Activated CD4-positive, alpha-beta T cell treated with anti-CD3 and anti-CD28 coated beads for 24 hours (primary cell): Measurements from ENCODE around the gene SLC8A1.

Experiments used
- DNase-seq, 2 donors: peaks; one replicate each; pipeline ENCODE4 v3.0.0-alpha.2; 2020; ENCODE audit warnings: low read depth in 2 of 2

The SLC8A1 gene

DNA sequence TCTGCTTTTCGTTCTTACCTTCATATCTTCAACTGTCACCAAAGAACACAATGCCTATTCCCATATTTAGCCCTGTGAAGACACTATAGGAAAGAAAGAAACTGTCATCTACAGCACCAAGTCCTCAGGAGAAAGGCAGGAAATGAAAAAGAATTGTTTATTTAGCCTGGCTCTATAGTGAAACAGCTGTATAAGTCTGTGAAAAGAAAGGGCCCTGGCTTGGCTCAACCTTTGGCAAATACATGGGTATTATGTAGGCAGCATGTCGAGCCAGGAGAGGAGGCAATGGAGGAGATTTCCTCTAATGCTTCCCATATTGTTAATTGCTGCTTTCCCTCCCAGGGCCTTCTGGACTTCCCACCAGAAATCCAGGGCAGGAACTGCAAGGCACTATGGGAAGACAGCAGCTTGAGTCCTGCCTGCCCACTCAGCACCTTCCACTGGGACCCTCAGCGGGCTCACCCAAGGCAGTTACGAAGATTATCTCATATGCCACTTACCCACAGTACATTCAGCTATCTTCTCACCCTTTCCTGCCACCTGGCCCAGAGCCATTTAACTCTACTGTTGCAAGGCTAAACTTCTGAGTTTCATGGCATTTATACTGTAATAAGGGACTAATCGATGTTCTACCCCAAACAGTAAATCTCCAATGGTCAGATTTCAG, 30.1 kb downstream of the SLC8A1 start:
- no peak for DNase-seq

DNA sequence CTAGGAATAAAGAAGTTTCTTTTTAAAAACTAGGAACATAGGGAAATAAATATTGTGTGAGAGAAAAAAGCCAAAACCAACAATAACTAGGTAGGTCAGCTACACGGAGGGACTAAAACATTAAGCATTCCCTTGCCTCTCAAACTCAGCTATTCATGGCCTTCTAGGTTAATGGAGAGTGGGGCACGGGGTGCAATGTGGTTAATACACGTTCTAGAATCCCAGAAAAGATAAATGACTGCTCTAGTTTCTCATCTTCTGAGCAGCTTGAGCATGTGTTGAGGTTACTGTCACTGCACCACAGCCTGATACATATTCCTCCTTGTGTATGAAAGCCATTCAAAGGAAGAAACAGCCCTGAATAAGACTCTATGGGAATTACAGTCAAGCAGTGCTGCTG, 31.4 kb downstream of the SLC8A1 start:
- no peak for DNase-seq

DNA sequence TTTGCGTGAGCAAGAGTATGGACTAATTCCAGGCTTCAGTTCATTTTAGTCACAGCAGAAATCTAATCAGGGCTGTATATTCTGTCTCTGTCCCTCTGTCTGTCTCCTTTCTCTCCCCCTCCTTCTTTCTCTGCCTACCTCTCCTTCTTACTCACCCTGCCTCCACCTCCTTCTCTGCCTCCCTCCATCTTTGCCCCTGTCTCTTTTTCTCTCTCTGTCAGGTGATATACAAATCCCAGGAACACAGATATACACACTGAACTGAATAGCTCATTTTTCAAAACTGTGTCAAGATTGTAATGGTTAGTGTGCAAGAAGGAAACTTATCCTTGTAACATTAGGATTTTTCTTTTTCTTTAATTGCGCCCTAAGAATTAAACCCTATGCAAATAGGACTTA, 32.5 kb downstream of the SLC8A1 start:
- no peak for DNase-seq

DNA sequence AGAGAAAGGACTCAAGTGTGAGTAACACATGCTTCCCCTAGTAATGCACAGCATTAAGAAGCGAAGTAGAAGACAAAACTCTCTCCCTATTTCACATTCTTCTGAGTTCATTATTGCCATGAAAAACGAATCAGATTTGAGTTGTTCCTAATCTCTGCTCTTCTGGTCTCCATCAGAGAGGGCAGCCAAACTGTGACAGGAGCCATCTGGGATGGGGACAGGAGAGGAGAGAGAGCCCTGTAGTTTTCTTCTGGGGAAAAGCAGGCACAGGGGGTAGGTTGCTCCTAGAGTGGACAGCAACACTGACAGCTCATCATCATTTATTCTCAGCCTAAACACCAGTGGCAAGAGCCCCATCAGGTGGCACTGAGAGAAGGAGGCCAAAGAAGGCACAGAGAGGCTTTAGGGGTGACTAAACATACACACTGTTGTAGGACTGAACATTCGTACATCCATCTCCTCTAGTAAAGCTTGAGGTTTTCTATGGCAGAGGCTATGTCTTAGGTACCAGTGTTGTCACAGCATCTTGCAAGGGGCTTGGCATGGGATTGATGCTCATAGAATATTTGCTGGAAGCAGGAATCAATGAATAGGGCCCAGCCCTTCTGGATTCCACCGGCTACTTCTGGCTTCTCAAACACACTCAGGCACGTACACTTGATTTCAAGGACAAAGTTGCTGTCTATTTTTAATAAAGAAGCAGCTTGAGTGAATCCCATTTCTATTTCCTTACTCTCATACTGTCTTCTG, 33.1 kb downstream of the SLC8A1 start:
- no peak for DNase-seq

DNA sequence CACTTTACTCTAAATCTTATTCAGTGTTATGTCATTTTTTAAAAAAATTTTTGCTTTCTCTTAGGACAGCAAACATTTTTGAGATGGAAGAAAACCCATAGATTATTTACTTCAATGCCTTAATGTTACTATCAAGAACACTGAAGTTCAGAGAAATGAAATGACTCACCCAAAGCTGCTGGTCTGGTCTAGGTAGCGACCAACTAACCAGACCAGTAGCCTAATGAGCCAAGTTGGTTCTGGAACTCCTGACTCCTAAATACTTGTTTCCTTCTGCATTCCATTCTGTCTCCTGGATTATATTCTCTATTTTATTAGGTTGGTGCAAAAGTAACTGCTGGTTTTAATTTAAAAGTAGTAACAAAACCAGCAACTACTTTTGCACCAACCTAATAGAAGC, 35.4 kb downstream of the SLC8A1 start:
- no peak for DNase-seq

DNA sequence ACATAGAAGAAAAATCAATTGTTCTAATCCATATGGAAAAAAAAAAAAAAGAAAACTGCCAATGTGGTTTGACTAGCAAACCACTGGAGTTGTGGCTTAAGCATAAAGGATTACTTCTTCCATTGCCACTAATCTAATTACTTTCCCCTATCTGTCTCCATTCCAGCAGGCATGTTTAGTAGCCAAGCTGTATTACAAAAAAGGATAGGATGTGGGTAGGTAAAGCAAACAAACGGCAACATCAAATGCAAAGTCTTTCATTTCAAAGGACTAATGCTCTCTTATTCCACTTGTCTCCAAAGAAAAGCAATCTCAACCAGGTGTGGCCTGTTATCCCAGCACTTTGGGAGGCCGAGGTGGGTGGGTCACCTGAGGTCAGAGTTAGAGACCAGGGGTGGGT, 36.5 kb downstream of the SLC8A1 start:
- DNase-seq, result no peak

DNA sequence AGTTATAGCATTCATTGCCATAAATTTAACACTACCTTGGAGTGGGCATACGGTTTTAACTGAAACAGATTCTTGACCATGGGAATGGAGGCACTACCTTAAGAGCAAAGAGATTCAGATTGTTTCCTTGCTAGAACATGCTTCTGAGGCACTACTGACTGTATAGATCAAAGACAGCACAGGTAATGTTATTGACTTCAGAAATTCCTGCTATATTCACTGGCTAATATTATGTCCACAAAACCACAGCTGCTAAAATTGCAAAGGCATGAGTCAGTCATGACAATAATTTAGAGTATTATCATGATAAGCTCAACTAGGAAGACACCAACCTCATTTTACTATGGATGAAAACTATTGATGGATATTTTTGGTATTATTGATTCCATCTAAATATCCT, 39.4 kb downstream of the SLC8A1 start:
- DNase-seq, result no peak

DNA sequence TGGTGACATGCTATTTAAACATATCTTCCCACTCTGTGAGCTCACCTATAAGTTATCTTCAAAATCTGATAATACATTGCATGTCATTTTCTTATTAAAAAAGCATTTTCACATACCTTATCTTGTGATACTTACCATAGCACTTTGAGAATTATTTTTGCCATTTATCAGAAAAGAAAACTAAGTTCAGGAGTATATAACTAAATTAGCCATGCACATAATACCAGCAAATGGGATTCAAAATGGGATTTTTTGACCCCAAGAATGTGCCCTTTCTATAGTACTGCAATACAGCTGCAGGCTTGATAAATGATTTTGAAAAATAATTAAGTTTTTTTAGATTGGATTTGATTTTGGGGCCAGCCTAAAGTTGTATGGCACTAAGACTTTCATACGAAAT, 41.2 kb downstream of the SLC8A1 start:
- DNase-seq, result no peak

DNA sequence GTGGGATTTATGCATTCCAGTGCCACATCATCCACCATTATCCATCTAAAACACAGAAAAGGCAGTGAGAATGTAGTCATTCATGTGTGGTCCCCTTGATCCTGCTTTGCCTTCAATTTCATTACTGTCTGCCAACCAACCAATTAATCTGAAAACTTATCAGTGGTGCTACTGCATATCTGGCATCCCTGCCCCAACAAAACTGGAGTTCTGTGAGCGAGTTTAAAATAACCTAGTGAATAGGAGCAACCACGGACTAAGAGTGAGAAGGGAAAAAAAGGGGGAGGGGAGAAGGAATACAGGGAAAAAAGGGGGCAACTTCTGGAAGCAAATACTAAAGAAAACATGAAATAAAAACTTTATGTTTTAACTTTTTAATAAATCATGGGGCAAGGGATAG, 42.2 kb downstream of the SLC8A1 start:
- no peak for DNase-seq

DNA sequence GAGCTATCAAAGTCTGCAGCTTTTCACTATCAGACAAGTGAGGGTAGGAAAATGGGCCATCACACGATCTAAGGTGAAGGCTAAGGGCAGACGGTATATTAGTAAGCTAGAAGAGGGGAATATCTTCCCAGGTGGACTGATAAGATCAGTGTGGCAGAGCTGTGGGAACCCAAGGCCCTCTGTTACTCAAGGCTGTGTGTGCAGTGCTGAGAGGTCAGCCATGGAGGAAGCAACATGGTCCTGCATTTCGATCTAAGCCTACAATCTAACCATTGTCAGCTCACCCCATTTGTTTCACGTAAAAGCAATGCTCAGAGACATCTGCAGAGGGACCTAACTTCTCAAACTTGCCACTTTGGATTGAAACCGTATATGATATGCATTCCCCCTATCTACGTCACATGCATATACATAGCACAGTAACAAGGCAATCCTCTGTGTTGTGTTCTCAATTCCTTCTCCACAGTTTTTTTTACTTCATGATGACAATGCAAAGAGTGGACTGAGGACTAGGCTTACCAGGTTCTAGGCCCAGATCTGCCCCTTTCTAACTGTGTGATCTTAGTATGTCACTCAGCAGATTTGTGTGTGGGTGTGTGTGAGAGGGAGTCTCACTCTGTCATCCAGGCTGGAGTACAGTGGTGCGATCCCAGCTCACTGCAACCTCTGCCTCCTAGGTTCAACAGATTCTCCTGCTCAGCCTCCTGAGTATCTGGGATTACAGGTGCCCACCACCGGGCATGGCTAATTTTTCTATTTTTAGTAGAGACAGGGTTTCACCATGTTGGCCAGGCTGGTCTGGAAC, 45.2 kb downstream of the SLC8A1 start:
- DNase-seq, result no peak

DNA sequence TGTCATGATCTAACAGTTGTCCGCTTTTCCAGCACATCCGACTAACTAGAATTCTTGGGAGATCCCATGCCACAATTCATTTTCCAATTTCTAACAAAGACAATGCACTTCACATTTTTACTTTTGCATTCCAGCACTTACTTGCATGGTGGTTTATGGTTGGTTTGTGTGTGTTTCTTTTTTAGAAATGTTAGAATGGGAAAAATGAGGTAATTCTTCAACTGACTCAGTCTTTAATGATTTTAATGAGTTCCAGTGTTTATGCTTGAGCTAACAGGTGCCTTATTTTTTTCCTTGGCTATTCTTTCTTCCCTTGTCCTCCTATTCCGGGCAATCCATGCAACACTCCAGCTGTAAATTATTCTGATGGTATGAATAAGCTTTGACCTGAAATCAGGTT, 46.4 kb downstream of the SLC8A1 start:
- no peak for DNase-seq

DNA sequence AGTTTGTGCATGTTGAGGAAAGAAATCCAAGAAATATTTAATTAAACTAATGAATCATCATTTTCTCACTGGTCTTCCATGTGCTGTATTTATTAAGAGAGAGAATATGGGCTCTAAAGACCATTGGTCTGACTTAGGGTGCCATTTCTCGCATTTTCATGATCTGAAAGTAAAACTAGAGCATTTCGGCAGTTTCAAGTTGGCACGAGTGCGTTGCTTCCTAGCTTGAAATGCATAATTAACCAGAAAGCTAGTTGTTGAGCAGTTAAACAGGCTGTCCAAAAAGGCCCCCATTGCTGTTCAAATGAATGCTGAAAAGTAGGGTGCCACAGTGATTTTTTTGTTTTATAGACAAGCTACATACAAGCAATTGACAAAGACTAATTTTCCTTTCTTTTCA, 47.4 kb downstream of the SLC8A1 start:
- DNase-seq, result no peak

DNA sequence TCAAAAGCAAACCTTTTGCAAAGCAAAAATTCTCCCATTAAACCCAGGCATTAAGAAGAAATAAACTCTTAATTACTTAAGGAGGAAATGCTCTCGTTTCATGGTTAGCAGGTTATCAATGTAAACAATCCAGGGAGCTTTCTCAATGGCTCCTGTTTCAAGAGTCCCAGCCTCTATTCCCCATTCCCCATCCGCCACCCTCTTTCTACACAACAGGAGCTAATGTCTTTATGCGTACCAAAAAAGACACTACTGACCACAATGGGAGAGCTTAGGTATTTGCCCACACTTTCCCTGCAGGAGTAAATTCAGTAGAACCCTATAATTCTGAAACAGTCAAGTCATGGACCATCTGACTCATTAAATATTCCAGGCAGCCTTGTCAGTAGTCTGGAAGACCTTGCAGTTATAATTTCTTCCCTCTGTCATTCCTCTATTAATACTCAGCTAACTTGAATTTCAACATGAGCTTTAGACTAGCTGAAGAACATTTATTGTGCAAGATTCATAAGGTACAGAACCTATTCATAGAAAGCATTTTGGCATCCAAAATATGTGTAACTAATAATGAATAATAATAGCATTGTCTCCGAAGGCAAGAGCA, 48.6 kb downstream of the SLC8A1 start:
- DNase-seq, result no peak

DNA sequence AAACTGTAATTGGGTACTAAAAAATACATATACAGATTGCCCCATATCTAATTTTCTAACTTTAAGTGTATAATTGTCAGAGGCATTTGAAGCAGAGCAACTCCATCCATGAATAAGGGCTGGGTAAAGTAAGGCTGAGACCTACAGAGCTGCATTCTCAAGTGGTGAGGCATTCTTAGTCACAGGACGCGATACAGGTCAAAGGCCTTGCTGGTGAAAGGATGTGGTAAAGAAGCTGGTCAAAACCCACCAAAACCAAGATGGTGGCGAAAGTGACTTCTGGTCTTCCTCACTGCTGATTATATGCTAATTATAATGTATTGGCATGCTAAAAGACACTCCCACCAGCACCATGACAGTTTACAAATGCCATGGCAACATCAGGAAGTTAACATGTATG, 50.0 kb downstream of the SLC8A1 start:
- no peak for DNase-seq

DNA sequence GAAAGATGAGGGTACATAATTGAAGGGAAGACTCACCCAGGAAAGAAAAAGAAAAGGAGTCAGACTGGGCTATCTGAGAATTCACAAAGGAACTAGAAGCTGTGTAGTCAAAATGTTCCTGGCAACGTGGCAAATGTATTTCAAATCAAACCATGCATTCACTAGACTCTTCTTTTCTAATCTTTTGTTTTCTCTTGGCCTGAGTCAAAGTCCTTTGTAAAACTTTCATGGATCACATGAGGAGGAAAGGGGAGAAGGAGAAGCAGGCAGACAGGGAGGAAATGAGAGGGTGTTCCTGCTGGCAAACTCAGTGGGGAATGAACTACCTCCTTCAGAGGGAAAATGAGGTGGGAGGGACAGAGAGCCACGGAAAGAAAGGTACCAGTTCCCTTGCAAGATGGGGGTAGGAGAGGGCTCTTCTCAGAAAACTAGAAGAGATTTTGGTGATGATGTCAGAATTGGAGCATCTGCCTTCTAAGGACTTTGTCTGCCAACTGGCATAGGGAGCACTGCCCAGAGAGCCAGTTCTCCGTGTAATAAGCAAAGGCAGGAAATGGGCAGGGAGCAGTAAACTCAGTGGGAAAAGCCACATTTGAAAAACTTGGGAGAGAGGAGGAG, 51.4 kb downstream of the SLC8A1 start:
- no peak for DNase-seq

DNA sequence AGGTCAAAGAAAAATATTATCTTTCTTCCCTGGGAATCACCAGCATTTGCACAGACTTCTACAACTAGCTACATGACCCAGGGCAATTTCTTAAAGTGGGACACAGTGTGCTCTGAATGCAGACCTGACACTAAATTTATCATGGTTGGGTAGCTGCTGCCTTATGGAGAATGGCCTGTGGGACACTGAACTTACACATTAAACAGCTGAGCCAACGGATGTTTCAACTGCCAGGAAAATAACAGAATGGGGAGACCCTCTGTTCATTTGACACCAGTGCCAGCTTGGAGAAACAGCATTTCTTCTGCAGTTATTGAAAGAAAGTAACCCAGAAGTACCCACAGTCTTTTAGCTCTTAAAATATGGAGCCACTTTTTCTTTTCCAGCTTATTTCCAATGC, 54.1 kb downstream of the SLC8A1 start:
- DNase-seq, result no peak

DNA sequence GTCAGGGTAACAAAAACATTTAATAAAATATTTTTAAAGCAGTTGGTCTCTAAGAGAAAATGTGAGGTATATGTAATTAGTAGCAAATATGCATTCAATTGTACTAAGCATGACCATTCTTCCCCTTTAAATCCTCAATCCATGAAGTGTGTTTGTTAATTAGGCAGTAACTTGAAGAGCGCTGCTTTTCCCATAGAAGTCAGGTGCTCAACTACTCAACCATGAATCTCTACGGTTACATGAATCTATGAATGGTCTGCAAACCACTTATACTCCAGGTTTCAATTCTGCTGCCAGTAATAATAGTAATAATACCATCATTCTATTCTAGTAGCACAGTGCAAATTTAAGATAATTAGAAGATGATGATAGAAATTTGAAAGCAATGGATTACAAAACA, 55.8 kb downstream of the SLC8A1 start:
- DNase-seq, result no peak

DNA sequence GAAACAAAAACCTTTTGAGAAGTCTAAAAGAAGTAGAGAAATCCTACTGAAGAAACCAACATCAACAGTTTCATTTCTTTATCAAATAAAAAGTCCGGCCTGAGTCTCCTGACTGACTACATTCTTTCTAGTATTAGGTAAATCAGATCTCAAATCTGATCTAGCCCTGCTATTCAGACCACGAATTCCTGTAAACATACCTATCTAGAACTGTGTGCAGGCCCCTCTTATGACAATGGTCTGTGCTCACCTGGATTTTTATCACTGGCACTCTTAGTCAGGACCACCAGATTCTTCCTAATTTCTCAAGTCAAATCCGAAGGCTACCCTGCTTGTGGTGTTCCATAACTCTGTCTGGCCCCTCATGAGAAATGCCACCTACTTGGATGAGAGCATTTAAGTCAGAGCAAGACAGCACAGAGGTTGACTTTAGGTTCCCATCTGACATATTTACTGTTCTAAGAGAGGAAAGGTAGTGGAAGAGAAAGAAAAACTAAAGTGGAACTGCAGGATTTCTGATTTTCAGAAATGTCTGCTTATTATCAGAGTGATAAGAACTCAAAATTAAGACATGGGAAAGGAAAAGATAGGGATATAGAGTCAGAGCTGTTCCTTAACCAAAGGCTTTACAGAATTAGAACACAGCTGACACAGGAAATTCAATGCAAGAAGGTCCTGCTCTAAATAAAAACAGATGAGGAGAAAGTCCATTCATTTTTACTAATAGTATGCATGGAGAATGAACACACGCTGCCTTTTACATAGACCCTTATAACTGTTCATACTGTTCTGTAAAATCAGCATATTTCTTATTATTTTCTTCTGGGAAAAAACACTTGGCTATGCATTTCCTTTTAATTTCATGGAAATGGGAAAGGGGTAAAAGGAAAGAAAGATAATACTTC, 56.5 kb downstream of the SLC8A1 start:
- DNase-seq, result no peak

DNA sequence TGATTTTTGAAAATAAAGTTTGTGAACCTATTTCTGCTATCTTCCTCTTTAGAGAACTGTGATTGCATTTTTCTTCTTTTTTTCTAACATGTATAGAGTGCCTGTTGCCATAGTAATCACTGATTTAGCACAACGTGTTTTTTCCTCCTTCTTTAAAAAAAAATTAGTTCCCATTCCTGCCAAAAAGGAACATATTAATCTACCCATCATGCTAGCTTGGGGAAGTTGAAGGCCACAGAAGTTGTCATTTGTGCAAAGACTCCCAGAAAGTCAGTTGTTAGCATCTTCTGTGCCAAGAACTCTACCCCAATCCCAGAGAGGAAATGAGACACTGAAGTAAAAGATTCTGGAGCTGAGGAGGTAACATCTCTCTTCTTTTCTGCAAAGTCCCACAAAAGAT, 57.3 kb downstream of the SLC8A1 start:
- DNase-seq, result no peak

DNA sequence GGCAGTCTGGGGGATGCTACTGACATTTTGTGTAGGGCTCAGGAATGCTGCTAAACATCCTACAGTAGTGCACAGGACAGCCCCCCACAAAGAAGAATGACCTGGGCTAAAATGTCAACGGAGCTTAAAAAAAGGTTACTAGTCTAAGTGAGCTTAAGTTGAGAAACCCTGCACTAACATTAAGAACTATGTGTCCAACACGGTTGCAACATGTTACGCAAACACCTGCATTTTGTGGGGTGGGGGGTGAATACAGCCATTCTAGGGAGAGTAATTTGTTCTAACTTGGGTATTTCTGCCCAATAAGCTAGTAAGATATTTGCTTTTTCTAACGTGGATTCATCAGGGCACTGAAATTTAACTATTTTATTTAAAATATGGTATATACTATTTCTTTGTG, 57.9 kb downstream of the SLC8A1 start:
- DNase-seq, result no peak

DNA sequence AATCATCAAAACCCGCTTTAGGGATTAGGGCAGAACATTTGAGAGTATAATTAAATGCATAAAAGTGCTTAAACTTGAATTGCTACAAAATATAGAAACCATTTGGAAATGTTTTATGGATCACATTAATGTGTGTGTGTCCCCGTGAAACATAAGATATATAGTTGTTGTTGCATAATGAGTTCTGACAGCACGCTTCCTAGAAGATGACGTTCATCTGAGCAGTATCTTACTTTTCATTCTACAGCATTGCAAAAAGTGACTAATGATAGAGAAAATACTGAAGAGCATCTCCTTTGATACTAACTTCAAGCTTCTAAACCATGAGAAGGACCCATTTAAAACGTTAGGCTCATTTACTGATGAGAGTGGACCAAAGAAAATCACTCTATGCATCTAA, 63.7 kb downstream of the SLC8A1 start:
- DNase-seq, result no peak
